ENCODE measurements around the gene AQP1.

The AQP1 gene

GRCh38 chr7:30916767-30917166, 5.1 kb downstream of the AQP1 start:
- ATAC-seq: no peak
- TF ChIP-seq ARNTL (CRISPR knock-in tag; IDR thresholded peaks at IDR 0.05; ENCODE audit: borderline replicate concordance, low read depth): no peak
- no peak for TF ChIP-seq ESRRG (CRISPR knock-in tag; IDR thresholded peaks at IDR 0.05)
- TF ChIP-seq TOX (CRISPR knock-in tag; IDR thresholded peaks at IDR 0.05; ENCODE audit: borderline replicate concordance): no peak
- TF ChIP-seq POU6F1 (CRISPR knock-in tag; IDR thresholded peaks at IDR 0.05; ENCODE audit: borderline replicate concordance, low read depth): no peak
- no peak for TF ChIP-seq ZNF8 (CRISPR knock-in tag; IDR thresholded peaks at IDR 0.05)
- no peak for TF ChIP-seq ZC3H10 (CRISPR knock-in tag; IDR thresholded peaks at IDR 0.05)
- no peak for TF ChIP-seq CREB5 (CRISPR knock-in tag; IDR thresholded peaks at IDR 0.05; ENCODE audit: low read depth)
- TF ChIP-seq PATZ1 (CRISPR knock-in tag; IDR thresholded peaks at IDR 0.05; ENCODE audit: borderline replicate concordance): no peak
- no peak for TF ChIP-seq CSRNP3 (CRISPR knock-in tag; IDR thresholded peaks at IDR 0.05)
- TF ChIP-seq ZFP3 (CRISPR knock-in tag; IDR thresholded peaks at IDR 0.05): no peak
- no peak for TF ChIP-seq ZNF70 (CRISPR knock-in tag; IDR thresholded peaks at IDR 0.05)
- TF ChIP-seq BACH2 (CRISPR knock-in tag; IDR thresholded peaks at IDR 0.05; ENCODE audit: borderline replicate concordance): no peak
- TF ChIP-seq TCF4 (CRISPR knock-in tag; IDR thresholded peaks at IDR 0.05; ENCODE audit: borderline replicate concordance): no peak
- no peak for TF ChIP-seq RARB (CRISPR knock-in tag; IDR thresholded peaks at IDR 0.05)

GRCh38 chr7:30917216-30917893, 5.7 kb downstream of the AQP1 start:
- ATAC-seq: no peak
- no peak for TF ChIP-seq RARB (CRISPR knock-in tag; IDR thresholded peaks at IDR 0.05)
- TF ChIP-seq POU6F1 (CRISPR knock-in tag; IDR thresholded peaks at IDR 0.05; ENCODE audit: borderline replicate concordance, low read depth): no peak
- TF ChIP-seq ZNF565 (CRISPR knock-in tag; conservative IDR thresholded peaks at IDR 0.05; ENCODE audit: low read depth): no peak

- ATAC-seq: no peak
- TF ChIP-seq PPARA (CRISPR knock-in tag; IDR thresholded peaks at IDR 0.05; ENCODE audit: borderline replicate concordance) (no peak), ARNTL (CRISPR knock-in tag; IDR thresholded peaks at IDR 0.05; ENCODE audit: borderline replicate concordance, low read depth) (no peak), CSRNP3 (CRISPR knock-in tag; IDR thresholded peaks at IDR 0.05) (no peak), PATZ1 (CRISPR knock-in tag; IDR thresholded peaks at IDR 0.05; ENCODE audit: borderline replicate concordance) (no peak), RARB (CRISPR knock-in tag; IDR thresholded peaks at IDR 0.05) (no peak), CREB5 (CRISPR knock-in tag; IDR thresholded peaks at IDR 0.05; ENCODE audit: low read depth) (no peak), BACH2 (CRISPR knock-in tag; IDR thresholded peaks at IDR 0.05; ENCODE audit: borderline replicate concordance) (no peak), ZNF565 (CRISPR knock-in tag; conservative IDR thresholded peaks at IDR 0.05; ENCODE audit: low read depth) (no peak), GLIS3 (CRISPR knock-in tag; IDR thresholded peaks at IDR 0.05) (no peak), OSR1 (CRISPR knock-in tag; IDR thresholded peaks at IDR 0.05) (no peak), POU6F1 (CRISPR knock-in tag; IDR thresholded peaks at IDR 0.05; ENCODE audit: borderline replicate concordance, low read depth) (no peak), ZC3H10 (CRISPR knock-in tag; IDR thresholded peaks at IDR 0.05) (no peak), SNAI2 (CRISPR knock-in tag; IDR thresholded peaks at IDR 0.05) (no peak), TCF4 (CRISPR knock-in tag; IDR thresholded peaks at IDR 0.05; ENCODE audit: borderline replicate concordance) (no peak), ESRRG (CRISPR knock-in tag; IDR thresholded peaks at IDR 0.05) (no peak), TOX (CRISPR knock-in tag; IDR thresholded peaks at IDR 0.05; ENCODE audit: borderline replicate concordance) (no peak), ZNF70 (CRISPR knock-in tag; IDR thresholded peaks at IDR 0.05) (no peak)
Observed at GRCh38 chr7:30918676-30919075, 7.0 kb downstream of the AQP1 start.
